Measurements from ENCODE around the gene LIFR. TPM values are rescaled to one million over a fixed set of nuclear protein-coding genes. Genes with fewer than 3 reads are reported as not detected.
A peak's percentile ranks its signal among the peaks of the same experiment; 100 is the strongest.

The LIFR gene
- total RNA-seq, 1 donor from 2014 or later = 2.2 TPM

DNA sequence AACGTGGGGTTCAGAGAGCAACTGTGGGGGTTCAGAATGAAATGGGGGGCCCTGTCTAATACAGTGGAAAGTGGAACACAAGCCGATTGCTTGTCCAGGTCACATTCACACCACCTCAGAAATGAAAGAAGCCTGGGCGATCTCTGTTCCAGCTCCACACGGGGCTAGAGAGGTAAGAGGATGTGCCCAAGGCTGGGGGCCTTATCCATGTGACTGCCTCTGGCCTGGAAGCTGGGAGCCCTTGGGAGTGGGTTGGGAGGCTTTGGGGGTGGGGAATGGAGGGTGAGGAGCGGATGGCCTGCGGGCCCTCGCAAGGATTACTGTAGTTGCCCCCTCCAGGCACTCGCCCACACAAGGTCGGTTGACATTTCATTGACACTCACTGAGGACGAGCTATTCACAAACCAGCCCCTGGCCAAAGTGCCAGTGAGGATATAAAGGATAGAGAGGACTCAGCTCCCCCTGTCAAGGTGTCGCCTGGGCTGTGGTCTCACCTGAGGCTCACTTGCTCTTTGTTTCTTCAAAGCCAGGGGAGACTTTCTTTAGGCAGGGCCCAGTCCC lies 86.7 kb downstream of the LIFR start:
- peaks cover 7% of the 10 kb centered on the region for H3K4me1 ChIP-seq
- no peaks in the 10 kb centered on the region for H3K79me2 ChIP-seq (ENCODE audit: low read depth)
- H2AFZ ChIP-seq (replicated peaks) = no peak overlapping the region
- H3K27me3 Mint-ChIP-seq (ENCODE audit: insufficient read depth, low read depth) = peaks cover 7% of the 10 kb centered on the region
- TF ChIP-seq, protein P1, sequence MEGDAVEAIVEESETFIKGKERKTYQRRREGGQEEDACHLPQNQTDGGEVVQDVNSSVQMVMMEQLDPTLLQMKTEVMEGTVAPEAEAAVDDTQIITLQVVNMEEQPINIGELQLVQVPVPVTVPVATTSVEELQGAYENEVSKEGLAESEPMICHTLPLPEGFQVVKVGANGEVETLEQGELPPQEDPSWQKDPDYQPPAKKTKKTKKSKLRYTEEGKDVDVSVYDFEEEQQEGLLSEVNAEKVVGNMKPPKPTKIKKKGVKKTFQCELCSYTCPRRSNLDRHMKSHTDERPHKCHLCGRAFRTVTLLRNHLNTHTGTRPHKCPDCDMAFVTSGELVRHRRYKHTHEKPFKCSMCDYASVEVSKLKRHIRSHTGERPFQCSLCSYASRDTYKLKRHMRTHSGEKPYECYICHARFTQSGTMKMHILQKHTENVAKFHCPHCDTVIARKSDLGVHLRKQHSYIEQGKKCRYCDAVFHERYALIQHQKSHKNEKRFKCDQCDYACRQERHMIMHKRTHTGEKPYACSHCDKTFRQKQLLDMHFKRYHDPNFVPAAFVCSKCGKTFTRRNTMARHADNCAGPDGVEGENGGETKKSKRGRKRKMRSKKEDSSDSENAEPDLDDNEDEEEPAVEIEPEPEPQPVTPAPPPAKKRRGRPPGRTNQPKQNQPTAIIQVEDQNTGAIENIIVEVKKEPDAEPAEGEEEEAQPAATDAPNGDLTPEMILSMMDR (IDR thresholded peaks at IDR 0.05) = no peak
- TF ChIP-seq EZH2 (IDR thresholded peaks at IDR 0.05) (no peak), EZH2phosphoT487 (IDR thresholded peaks at IDR 0.05) (no peak)
- H3K36me3 ChIP-seq = no peaks in the 10 kb centered on the region
- H3K9me3 Mint-ChIP-seq = peaks cover 2% of the 10 kb centered on the region
- no peaks in the 10 kb centered on the region for H3F3A ChIP-seq (ENCODE audit: low read depth)
- H4K20me1 ChIP-seq (ENCODE audit: low read depth) = no peaks in the 10 kb centered on the region
- no peak overlapping the region for H3K4me2 ChIP-seq
- no peaks in the 10 kb centered on the region for H3K9me3 ChIP-seq (ENCODE audit: low read depth)
- peaks cover 22% of the 10 kb centered on the region for H3K4me1 Mint-ChIP-seq
- H3K27ac Mint-ChIP-seq = peak overlapping the region; percentile 2
- H3K9ac ChIP-seq = no peak overlapping the region
- H3K4me3 Mint-ChIP-seq = no peak overlapping the region
- H3K27ac ChIP-seq = no peak overlapping the region
- H3K4me3 ChIP-seq = no peak overlapping the region
- H3K27me3 ChIP-seq = no peaks in the 10 kb centered on the region
- H3K36me3 Mint-ChIP-seq = no peaks in the 10 kb centered on the region
- no peak for DNase-seq (ENCODE audit: low spot score)

DNA sequence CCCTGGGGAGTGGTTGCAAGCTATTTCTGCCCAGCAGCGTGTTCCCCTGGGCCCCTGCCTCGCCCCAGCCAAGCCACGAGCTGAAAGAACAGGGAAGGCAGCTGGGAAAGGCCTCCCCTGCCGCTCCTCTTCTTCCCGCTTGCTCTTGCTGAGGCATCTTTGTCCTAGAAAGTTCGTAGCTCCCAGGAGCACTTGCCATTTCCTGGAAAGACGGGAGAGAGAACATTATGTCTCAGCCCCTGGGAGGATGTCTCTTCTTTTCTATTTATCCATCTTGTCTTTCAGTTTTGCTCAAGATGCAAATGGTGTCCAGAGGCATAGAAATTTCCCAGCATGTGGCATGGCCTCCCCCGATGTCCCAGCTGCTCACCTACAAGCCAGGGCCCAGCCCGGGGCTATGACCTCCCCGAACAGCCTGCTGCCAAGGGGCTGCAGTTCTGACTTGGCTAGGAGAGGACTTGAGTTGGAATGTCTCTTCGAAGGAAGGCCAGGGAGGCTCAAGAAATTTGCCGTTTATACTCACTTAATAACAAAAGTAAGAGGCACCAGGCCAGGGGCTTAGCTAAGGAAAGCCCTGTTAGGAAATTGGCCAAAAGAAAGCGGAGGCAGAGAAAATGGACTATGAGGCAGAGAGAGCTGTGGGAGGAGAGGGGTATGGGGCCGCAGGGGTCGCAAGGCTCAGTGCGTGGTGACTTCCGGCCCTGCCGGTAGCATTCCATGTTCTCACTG lies 87.3 kb downstream of the LIFR start:
- Histone ChIP-seq H3K27ac (no peak overlapping the region), H3K79me2 (ENCODE audit: low read depth) (no peaks in the 10 kb centered on the region), H3F3A (ENCODE audit: low read depth) (no peaks in the 10 kb centered on the region), H3K4me3 (no peak overlapping the region), H4K20me1 (ENCODE audit: low read depth) (no peaks in the 10 kb centered on the region), H3K9me3 (ENCODE audit: low read depth) (no peaks in the 10 kb centered on the region), H3K4me2 (no peak overlapping the region), H3K9ac (no peak overlapping the region), H3K36me3 (no peaks in the 10 kb centered on the region), H2AFZ (replicated peaks) (no peak overlapping the region), H3K27me3 (no peaks in the 10 kb centered on the region), H3K4me1 (peaks cover 7% of the 10 kb centered on the region)
- TF ChIP-seq EZH2phosphoT487 (IDR thresholded peaks at IDR 0.05) (no peak), EZH2 (IDR thresholded peaks at IDR 0.05) (no peak)
- TF ChIP-seq, protein P1 (IDR thresholded peaks at IDR 0.05) = no peak
- no peak for DNase-seq (ENCODE audit: low spot score)
- H3K27ac Mint-ChIP-seq = peak overlapping the region; percentile 91
- H3K4me1 Mint-ChIP-seq = peaks cover 22% of the 10 kb centered on the region
- no peaks in the 10 kb centered on the region for H3K36me3 Mint-ChIP-seq
- peaks cover 7% of the 10 kb centered on the region for H3K27me3 Mint-ChIP-seq (ENCODE audit: insufficient read depth, low read depth)
- H3K9me3 Mint-ChIP-seq = peaks cover 2% of the 10 kb centered on the region
- no peak overlapping the region for H3K4me3 Mint-ChIP-seq

GRCh38 chr5:38468202-38468673 lies 88.2 kb downstream of the LIFR start:
- Mint-ChIP-seq H3K4me1 (peaks cover 25% of the 10 kb centered on the region), H3K4me3 (no peak overlapping the region)
- H3K9ac ChIP-seq = no peak overlapping the region

More at GRCh38 chr5:38468202-38468673, 88.2 kb downstream of the LIFR start:
- peaks cover 7% of the 10 kb centered on the region for H3K4me1 ChIP-seq
- Mint-ChIP-seq H3K27me3 (ENCODE audit: insufficient read depth, low read depth) (peaks cover 7% of the 10 kb centered on the region), H3K36me3 (no peaks in the 10 kb centered on the region), H3K27ac (peak overlapping the region; percentile 74), H3K9me3 (peaks cover 2% of the 10 kb centered on the region)
- H3K4me2 ChIP-seq = no peak overlapping the region
- H3K27me3 ChIP-seq = no peaks in the 10 kb centered on the region
- no peaks in the 10 kb centered on the region for H4K20me1 ChIP-seq (ENCODE audit: low read depth)
- peak overlapping the region; percentile 91 for H2AFZ ChIP-seq (replicated peaks)
- no peaks in the 10 kb centered on the region for H3K9me3 ChIP-seq (ENCODE audit: low read depth)
- H3K27ac ChIP-seq = no peak overlapping the region
- H3K36me3 ChIP-seq = no peaks in the 10 kb centered on the region
- H3K4me3 ChIP-seq = no peak overlapping the region
- no peaks in the 10 kb centered on the region for H3F3A ChIP-seq (ENCODE audit: low read depth)
- no peak for DNase-seq (ENCODE audit: low spot score)
- TF ChIP-seq EZH2phosphoT487 (IDR thresholded peaks at IDR 0.05) = no peak
- no peaks in the 10 kb centered on the region for H3K79me2 ChIP-seq (ENCODE audit: low read depth)
